ENCODE measurements around the gene RHEB. TPM values are rescaled to one million over a fixed set of nuclear protein-coding genes. Genes with fewer than 3 reads are reported as not detected.

RHEB gene
- total RNA-seq, 1 experiment from 2014 or later = 135 TPM

GRCh38 chr7:151503902-151504714, 15.6 kb downstream of the RHEB start:
- Mint-ChIP-seq H3K36me3 (ENCODE audit: insufficient read depth, unreplicated experiment) (no peaks in the 10 kb centered on the region), H3K4me1 (ENCODE audit: insufficient read depth, unreplicated experiment) (peaks cover 18% of the 10 kb centered on the region), H3K27me3 (ENCODE audit: insufficient read depth, unreplicated experiment) (no peaks in the 10 kb centered on the region), H3K9me3 (ENCODE audit: unreplicated experiment) (no peaks in the 10 kb centered on the region), H3K27ac (ENCODE audit: low read depth, unreplicated experiment) (peak overlapping the region; percentile 58), H3K4me3 (ENCODE audit: unreplicated experiment) (peak overlapping the region; percentile 48)
- TF ChIP-seq, protein P1, sequence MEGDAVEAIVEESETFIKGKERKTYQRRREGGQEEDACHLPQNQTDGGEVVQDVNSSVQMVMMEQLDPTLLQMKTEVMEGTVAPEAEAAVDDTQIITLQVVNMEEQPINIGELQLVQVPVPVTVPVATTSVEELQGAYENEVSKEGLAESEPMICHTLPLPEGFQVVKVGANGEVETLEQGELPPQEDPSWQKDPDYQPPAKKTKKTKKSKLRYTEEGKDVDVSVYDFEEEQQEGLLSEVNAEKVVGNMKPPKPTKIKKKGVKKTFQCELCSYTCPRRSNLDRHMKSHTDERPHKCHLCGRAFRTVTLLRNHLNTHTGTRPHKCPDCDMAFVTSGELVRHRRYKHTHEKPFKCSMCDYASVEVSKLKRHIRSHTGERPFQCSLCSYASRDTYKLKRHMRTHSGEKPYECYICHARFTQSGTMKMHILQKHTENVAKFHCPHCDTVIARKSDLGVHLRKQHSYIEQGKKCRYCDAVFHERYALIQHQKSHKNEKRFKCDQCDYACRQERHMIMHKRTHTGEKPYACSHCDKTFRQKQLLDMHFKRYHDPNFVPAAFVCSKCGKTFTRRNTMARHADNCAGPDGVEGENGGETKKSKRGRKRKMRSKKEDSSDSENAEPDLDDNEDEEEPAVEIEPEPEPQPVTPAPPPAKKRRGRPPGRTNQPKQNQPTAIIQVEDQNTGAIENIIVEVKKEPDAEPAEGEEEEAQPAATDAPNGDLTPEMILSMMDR (IDR thresholded peaks at IDR 0.05; ENCODE audit: unreplicated experiment) = no peak
- intact Hi-C loops (cut with micrococcal nuclease) = loop anchor here (2.0 kb wide), 1 partner anchor 15 kb away; the partner anchor contains the start of gene RHEB
- POLR2A ChIA-PET = interaction anchor here (0.6 to 9.8 kb wide), 13 partner anchors 8 to 48 kb away, joined by 3 to 141 read pairs (median 5); partner anchors contain the start of gene RHEB
- peak; percentile 95 for DNase-seq (ENCODE audit: unreplicated experiment)
- BruUV-seq (replicated peaks) = no TSS peak
- CTCF ChIA-PET = interaction anchor here (0.5 to 1.9 kb wide), 4 partner anchors 14 to 134 kb away, joined by 3 to 12 read pairs (median 4); no protein-coding TSS in a partner anchor

- TF ChIP-seq, protein P1 (IDR thresholded peaks at IDR 0.05; ENCODE audit: unreplicated experiment) = no peak
- ChIA-PET POLR2A (interaction anchor here (9.8 kb wide), 1 partner anchor 15 kb away, joined by 141 read pairs; the partner anchor contains the start of gene RHEB), CTCF (interaction anchor here (0.6 kb wide), 1 partner anchor 442 kb away, joined by 5 read pairs; no protein-coding TSS in a partner anchor)
- intact Hi-C loops (cut with micrococcal nuclease) = no loop called here
- BruUV-seq (replicated peaks) = no TSS peak
- Mint-ChIP-seq H3K27ac (ENCODE audit: low read depth, unreplicated experiment) (no peak overlapping the region), H3K4me3 (ENCODE audit: unreplicated experiment) (no peak overlapping the region), H3K27me3 (ENCODE audit: insufficient read depth, unreplicated experiment) (no peaks in the 10 kb centered on the region), H3K4me1 (ENCODE audit: insufficient read depth, unreplicated experiment) (peaks cover 18% of the 10 kb centered on the region), H3K9me3 (ENCODE audit: unreplicated experiment) (no peaks in the 10 kb centered on the region), H3K36me3 (ENCODE audit: insufficient read depth, unreplicated experiment) (peaks cover 6% of the 10 kb centered on the region)
- DNase-seq (ENCODE audit: unreplicated experiment) = no peak
Measured at GRCh38 chr7:151501676-151502075, 18.0 kb downstream of the RHEB start.

DNA sequence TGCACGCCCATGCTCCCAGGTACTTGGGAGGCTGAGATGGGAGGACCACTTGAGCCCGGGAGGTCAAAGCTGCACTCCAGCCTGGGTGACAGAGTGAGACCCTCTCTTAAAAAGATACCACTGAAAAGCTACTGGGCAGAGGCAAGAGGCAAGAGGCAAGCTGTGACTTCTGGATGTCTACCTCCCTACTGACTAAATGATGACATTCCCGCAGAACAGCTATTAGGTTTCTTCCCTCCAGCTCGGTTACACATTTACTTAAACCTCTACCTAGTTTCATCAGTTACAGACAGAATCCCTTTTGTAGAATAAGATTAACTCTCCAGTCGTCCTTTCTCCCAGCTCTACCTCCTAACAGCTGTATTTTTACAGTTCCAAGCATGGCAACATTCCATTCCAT, 21.2 kb downstream of the RHEB start:
- ChIA-PET POLR2A (interaction anchor here (1.3 to 5.6 kb wide), 3 partner anchors 8 to 22 kb away, joined by 3 to 25 read pairs (median 6); partner anchors contain the start of gene RHEB), CTCF (interaction anchor here (0.7 to 1.1 kb wide), 3 partner anchors 10 to 641 kb away, joined by 3 to 4 read pairs (median 3); no protein-coding TSS in a partner anchor)
- peaks cover 12% of the 10 kb centered on the region for H3K36me3 Mint-ChIP-seq (ENCODE audit: insufficient read depth, unreplicated experiment)
- peaks cover 25% of the 10 kb centered on the region for H3K4me1 Mint-ChIP-seq (ENCODE audit: insufficient read depth, unreplicated experiment)
- H3K4me3 Mint-ChIP-seq (ENCODE audit: unreplicated experiment) = no peak overlapping the region
- TF ChIP-seq, protein P1 (IDR thresholded peaks at IDR 0.05; ENCODE audit: unreplicated experiment) = no peak
- no TSS peak for BruUV-seq (replicated peaks)
- no peak for DNase-seq (ENCODE audit: unreplicated experiment)
- intact Hi-C loops (cut with micrococcal nuclease) = no loop called here
- H3K9me3 Mint-ChIP-seq (ENCODE audit: unreplicated experiment) = no peaks in the 10 kb centered on the region
- H3K27ac Mint-ChIP-seq (ENCODE audit: low read depth, unreplicated experiment) = no peak overlapping the region
- H3K27me3 Mint-ChIP-seq (ENCODE audit: insufficient read depth, unreplicated experiment) = no peaks in the 10 kb centered on the region

DNA sequence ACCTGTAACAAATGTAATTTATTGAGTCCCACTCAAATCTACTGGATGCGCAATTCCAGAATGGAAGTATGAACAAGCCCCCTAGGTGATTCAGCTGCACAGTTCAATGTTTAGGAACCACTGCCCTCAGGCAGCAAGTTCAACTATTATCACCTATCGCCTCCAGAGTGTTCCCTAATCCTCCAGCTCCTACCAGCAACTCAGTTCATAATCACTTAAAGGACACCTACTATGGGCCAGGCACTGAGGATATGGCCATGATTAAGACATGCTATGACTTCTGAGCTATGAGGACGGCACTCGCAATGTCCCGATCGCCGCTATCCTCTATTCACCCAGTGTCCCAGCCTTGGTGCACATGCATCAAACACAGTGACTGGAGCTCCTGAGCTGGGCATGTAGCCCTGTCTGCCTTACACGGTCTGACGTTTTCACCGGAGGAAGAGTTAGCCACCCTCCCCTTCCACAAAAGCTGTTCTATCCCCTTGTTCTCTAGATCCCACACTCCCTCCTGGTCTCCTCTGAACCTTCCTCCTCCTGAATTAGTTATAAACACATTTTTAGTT, 22.3 kb downstream of the RHEB start:
- CTCF ChIA-PET = interaction anchor here (0.6 to 1.7 kb wide), 6 partner anchors 9 to 642 kb away, joined by 3 to 5 read pairs (median 4); no protein-coding TSS in a partner anchor
- TF ChIP-seq, protein P1 (IDR thresholded peaks at IDR 0.05; ENCODE audit: unreplicated experiment) = no peak
- no TSS peak for BruUV-seq (replicated peaks)
- Mint-ChIP-seq H3K36me3 (ENCODE audit: insufficient read depth, unreplicated experiment) (peaks cover 12% of the 10 kb centered on the region), H3K27me3 (ENCODE audit: insufficient read depth, unreplicated experiment) (no peaks in the 10 kb centered on the region), H3K4me1 (ENCODE audit: insufficient read depth, unreplicated experiment) (peaks cover 25% of the 10 kb centered on the region), H3K4me3 (ENCODE audit: unreplicated experiment) (no peak overlapping the region), H3K9me3 (ENCODE audit: unreplicated experiment) (no peaks in the 10 kb centered on the region), H3K27ac (ENCODE audit: low read depth, unreplicated experiment) (peak overlapping the region; percentile 37)
- POLR2A ChIA-PET = interaction anchor here (0.6 to 5.6 kb wide), 4 partner anchors 9 to 793 kb away, joined by 3 to 25 read pairs (median 4); no protein-coding TSS in a partner anchor
- no peak for DNase-seq (ENCODE audit: unreplicated experiment)
- intact Hi-C loops (cut with micrococcal nuclease) = no loop called here
